Activated CD8-positive, alpha-beta memory T cell treated with anti-CD3 and anti-CD28 coated beads for 4 hours (primary cell): ENCODE results near the gene DLX3.
"Not testable (repeated sequence)": the region's sequence is repeated elsewhere in the genome, so short reads cannot be mapped to it uniquely, and the experiment has no call there.

Source experiments
- DNase-seq, 2 donors: peaks; one replicate each; pipeline ENCODE4 v3.0.0-alpha.2; 2020; ENCODE audit warnings: low read depth in 2 of 2

DLX3 gene

GRCh38 chr17:49995055-49995738, at the start of gene DLX3:
DLX3 (minus strand) TSS chr17:49995224; CDS start chr17:49994998, 226 bp downstream.
- no peak for DNase-seq

- no peak for DNase-seq
Observed at GRCh38 chr17:50044483-50044882, 49.5 kb upstream of the DLX3 start.

GRCh38 chr17:50043290-50044148, 48.5 kb upstream of the DLX3 start:
- no peak for DNase-seq

GRCh38 chr17:50042211-50042610, 47.2 kb upstream of the DLX3 start:
- no peak for DNase-seq

- DNase-seq, result not testable (repeated sequence)
Observed at GRCh38 chr17:50040496-50040895, 45.5 kb upstream of the DLX3 start.

- DNase-seq, result no peak
Observed at GRCh38 chr17:50039058-50039457, 44.0 kb upstream of the DLX3 start.

GRCh38 chr17:50037321-50038107, 42.5 kb upstream of the DLX3 start:
- DNase-seq, result no peak

GRCh38 chr17:50036455-50037261, 41.6 kb upstream of the DLX3 start:
- DNase-seq, result no peak

- DNase-seq, result no peak
Observed at GRCh38 chr17:50035945-50036344, 40.9 kb upstream of the DLX3 start.

GRCh38 chr17:50035421-50035879, 40.4 kb upstream of the DLX3 start:
- DNase-seq, result no peak

- DNase-seq, result no peak
Observed at GRCh38 chr17:50034498-50035364, 39.7 kb upstream of the DLX3 start.

- no peak for DNase-seq
Observed at GRCh38 chr17:50033316-50033715, 38.3 kb upstream of the DLX3 start.

GRCh38 chr17:50029185-50029584, 34.2 kb upstream of the DLX3 start:
- DNase-seq, result no peak

GRCh38 chr17:50028736-50029120, 33.7 kb upstream of the DLX3 start:
- no peak for DNase-seq

GRCh38 chr17:50027881-50028735, 33.1 kb upstream of the DLX3 start:
- DNase-seq, result no peak

GRCh38 chr17:50027172-50027880, 32.3 kb upstream of the DLX3 start:
- no peak for DNase-seq

- DNase-seq, result peak; percentile 44 to 56
Observed at GRCh38 chr17:50026837-50027171, 31.8 kb upstream of the DLX3 start.

- no peak for DNase-seq
Observed at GRCh38 chr17:50026046-50026675, 31.1 kb upstream of the DLX3 start.
